Endothelial cell of umbilical vein (primary cell): ENCODE results near the gene MASP1. TPM values are rescaled to one million over a fixed set of nuclear protein-coding genes. Genes with fewer than 3 reads are reported as not detected.

ENCODE experiments used
- BruUV-seq: library from RNA; stranded (reverse); fragments of 400-500 nt; replicated peaks from 2 replicates; lab custom pipeline; 2021; lab: Mats Ljungman, UMichigan
- CTCF ChIA-PET: fragments of 300-600, 350-600 bp; sonication (Branson Sonifier 250); formaldehyde crosslinking; loops from one replicate; lab custom pipeline; 2021; ENCODE audit warnings: antibody characterized with exemption, inconsistent platforms; lab: Charles Lee
- POLR2A ChIA-PET: fragments of 300-600, 350-600 bp; sonication (Branson Sonifier 250); formaldehyde crosslinking; loops from one replicate; lab custom pipeline; 2021; ENCODE audit warnings: antibody characterized with exemption, inconsistent platforms; lab: Charles Lee
- DNase-seq: peaks from one replicate; pipeline ENCODE4 v3.0.0-alpha.2; 2011; ENCODE audit warnings: low read depth, low spot score
- FAIRE-seq: peaks from 2 replicates; lab custom pipeline; 2011; peaks lifted over from hg19 to GRCh38; lab: Jason Lieb, UNC
- H2AFZ ChIP-seq: 2 replicates; pipeline ENCODE4 v1.6.0; 2012; ENCODE audit warnings: low read depth, low read length, control low read depth, inconsistent platforms
- H3K27ac ChIP-seq: 2 replicates; pipeline ENCODE4 v1.5.1; 2011; ENCODE audit warnings: low read depth, mild to moderate bottlenecking, control low read depth, low read length, moderate library complexity; ENCODE audit not compliant: insufficient read depth
- H3K27me3 ChIP-seq, 2 experiments: 2 replicates each; pipeline versions ENCODE4 v1.6.0 to v1.6.1; 2011; ENCODE audit warnings: low read length in 2 of 2, mixed read lengths in 1 of 2; ENCODE audit not compliant: control insufficient read depth in 2 of 2, insufficient read depth in 2 of 2
- H3K36me3 ChIP-seq, 2 experiments: 2 replicates in 1 of 2; 3 replicates in 1 of 2; pipeline ENCODE4 v1.5.1; 2011; ENCODE audit warnings: low read length in 2 of 2, mild to moderate bottlenecking in 1 of 2, moderate library complexity in 1 of 2; ENCODE audit not compliant: control insufficient read depth in 2 of 2, insufficient read depth in 2 of 2; ENCODE audit errors: extremely low read depth in 1 of 2
- H3K4me1 ChIP-seq: 3 replicates; pipeline ENCODE4 v1.5.1; 2011; ENCODE audit warnings: mild to moderate bottlenecking, low read length; ENCODE audit not compliant: control insufficient read depth, insufficient read depth; ENCODE audit errors: extremely low read depth
- H3K4me2 ChIP-seq: 2 replicates; pipeline ENCODE4 v1.6.1; 2011; ENCODE audit warnings: low read length, control low read depth, mixed read lengths; ENCODE audit not compliant: insufficient read depth
- H3K4me3 ChIP-seq, 3 experiments: fragments of 200-600 bp in 1 of 3; sonication (generic), shearing (Covaris generic) in 1 of 3; replicated peaks in 1 of 3; 2 replicates each; pipeline ENCODE4 v1.5.1; 2011 to 2016; ENCODE audit warnings: control low read depth in 3 of 3, low read length in 3 of 3, mild to moderate bottlenecking in 2 of 3, inconsistent platforms in 1 of 3, low read depth in 1 of 3, moderate library complexity in 1 of 3; ENCODE audit not compliant: insufficient read depth in 1 of 3
- H3K79me2 ChIP-seq: 2 replicates; pipeline ENCODE4 v1.6.0; 2012; ENCODE audit warnings: low read length, inconsistent platforms; ENCODE audit not compliant: control insufficient read depth, insufficient read depth
- H3K9ac ChIP-seq: replicated peaks from 2 replicates; pipeline ENCODE3; 2011; ENCODE audit warnings: low read length, control low read depth; ENCODE audit not compliant: insufficient read depth; ENCODE audit errors: extremely low read depth
- H3K9me1 ChIP-seq: replicated peaks from 3 replicates; pipeline ENCODE4 v1.6.0; 2011; ENCODE audit warnings: mild to moderate bottlenecking, low read length; ENCODE audit not compliant: control insufficient read depth, insufficient read depth; ENCODE audit errors: extremely low read depth
- H3K9me3 ChIP-seq: replicated peaks from 2 replicates; pipeline ENCODE4 v1.5.1; 2012; ENCODE audit warnings: low read length, inconsistent platforms; ENCODE audit not compliant: control insufficient read depth, insufficient read depth
- H4K20me1 ChIP-seq: replicated peaks from 2 replicates; pipeline ENCODE3; 2011; ENCODE audit warnings: mild to moderate bottlenecking, low read length; ENCODE audit not compliant: control insufficient read depth, insufficient read depth; ENCODE audit errors: extremely low read depth
- CTCF ChIP-seq, 2 donors: IDR thresholded peaks; 1 replicate in 1 of 2; 2 replicates in 1 of 2; pipeline ENCODE4 v1.5.1; 2011; ENCODE audit warnings: low read length in 2 of 2, mild to moderate bottlenecking in 2 of 2, moderate library complexity in 2 of 2, control low read depth in 1 of 2, inconsistent platforms in 1 of 2, low read depth in 1 of 2; ENCODE audit not compliant: insufficient read depth in 1 of 2; ENCODE audit errors: extremely low read depth in 1 of 2
- EZH2 ChIP-seq: IDR thresholded peaks from 2 replicates; pipeline ENCODE4 v1.6.1; 2012; ENCODE audit warnings: borderline replicate concordance, low read depth, mild to moderate bottlenecking, moderate library complexity, low read length, inconsistent platforms; ENCODE audit not compliant: severe bottlenecking
- FOS ChIP-seq: IDR thresholded peaks from 2 replicates; pipeline ENCODE4 v1.6.1; 2011; ENCODE audit warnings: mild to moderate bottlenecking, low read length, moderate library complexity, borderline replicate concordance; ENCODE audit not compliant: insufficient read depth
- GATA2 ChIP-seq: IDR thresholded peaks from 2 replicates; pipeline ENCODE4 v1.7.0; 2011; ENCODE audit warnings: low read depth, mild to moderate bottlenecking, moderate library complexity, mixed read lengths, low read length; ENCODE audit not compliant: insufficient read length, insufficient read depth
- JUN ChIP-seq: IDR thresholded peaks from 2 replicates; pipeline ENCODE4 v1.6.1; 2011; ENCODE audit warnings: borderline replicate concordance, low read depth; ENCODE audit not compliant: insufficient read length, insufficient read depth
- MYC ChIP-seq: IDR thresholded peaks from one replicate; pipeline ENCODE4 v1.6.1; 2011; ENCODE audit warnings: mild to moderate bottlenecking, low read depth, low read length
- POLR2A ChIP-seq: IDR thresholded peaks from 2 replicates; pipeline ENCODE4 v1.6.1; 2012; ENCODE audit warnings: low read depth, mild to moderate bottlenecking, control low read depth, low read length
- POLR2AphosphoS5 ChIP-seq: IDR thresholded peaks from 2 replicates; pipeline ENCODE4 v1.6.1; 2012; ENCODE audit warnings: low read depth, mild to moderate bottlenecking, control low read depth, low read length, moderate library complexity; ENCODE audit not compliant: insufficient read depth
- dilution Hi-C: fragments of 300-500 bp; cut with MboI; formaldehyde crosslinking; loops from one replicate; pipeline ENCODE4 v1.15.0; 2019; ENCODE audit warnings: low sequenced_read_pairs; ENCODE audit not compliant: extremely low pct_ligation_motif_present
- intact Hi-C: fragments of 100-400 bp; cut with micrococcal nuclease; formaldehyde crosslinking; loops from one replicate; pipeline ENCODE4 v1.10.0; 2022
- polyA plus RNA-seq, 4 experiments: library from polyadenylated mRNA; depleted of rRNA in 3 of 4; stranded (reverse) in 3 of 4; unstranded in 1 of 4; fragments of >200 nt; gene quantifications; 2 replicates each; pipeline versions ENCODE4 v1.2.1 to v1.2.3, GENCODE V29; 2011 to 2012; ENCODE audit warnings: missing spikeins in 1 of 4
- total RNA-seq: library from RNA; stranded (reverse); gene quantifications from 2 replicates; pipeline ENCODE4 v1.2.3, GENCODE V29; 2021
- TF ChIP-seq, protein P1 (sequence below): IDR thresholded peaks from 2 replicates; pipeline ENCODE4 v1.6.1; 2011; ENCODE audit not compliant: insufficient read depth, insufficient read length

Gene MASP1
- total and polyA plus RNA-seq, 2 donors (not counting 3 experiments of a cell fraction or from before 2014, with no cell fraction given): 0.31 to 0.50 TPM

DNA sequence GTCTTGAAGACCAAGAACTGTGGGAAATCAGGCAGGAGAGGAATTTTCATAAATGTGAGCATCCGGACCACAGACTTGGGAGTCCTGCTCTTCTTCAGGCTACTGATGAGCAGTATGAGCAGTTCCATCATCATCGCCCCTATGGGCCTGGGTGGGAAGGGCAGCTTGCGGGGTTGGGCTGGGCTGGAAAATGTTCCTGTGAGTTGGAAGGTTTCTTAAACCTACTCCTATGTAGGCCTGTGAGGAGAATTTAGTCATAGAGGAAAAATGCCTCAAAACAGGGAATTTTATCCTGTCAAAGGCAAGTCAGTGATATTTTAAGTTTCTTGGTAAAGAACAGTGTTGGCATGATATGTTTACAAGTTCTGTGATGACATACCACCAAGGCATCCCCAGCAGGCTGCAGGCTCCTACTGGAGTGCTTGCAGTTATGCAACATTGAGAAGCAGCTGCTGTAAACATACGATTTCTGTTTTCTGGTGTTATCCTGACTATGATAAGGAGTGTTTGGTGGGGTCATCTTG, 10.3 kb downstream of the MASP1 start:
- Histone ChIP-seq H2AFZ (no peak overlapping the region), H3K4me1 (no peaks in the 10 kb centered on the region), H4K20me1 (no peaks in the 10 kb centered on the region), H3K27ac (no peak overlapping the region), H3K9me3 (no peaks in the 10 kb centered on the region), H3K9me1 (no peaks in the 10 kb centered on the region), H3K79me2 (no peaks in the 10 kb centered on the region), H3K9ac (no peak overlapping the region), H3K27me3 (no peaks in the 10 kb centered on the region), H3K4me3 (no peak overlapping the region), H3K4me2 (no peak overlapping the region), H3K36me3 (no peaks in the 10 kb centered on the region)
- no peak for DNase-seq
- dilution Hi-C loops (no loop called here), intact Hi-C loops (no loop called here)
- no TSS peak for BruUV-seq
- ChIA-PET POLR2A (no interaction called here), CTCF (no interaction called here)
- no peak for TF ChIP-seq EZH2
- TF ChIP-seq GATA2: no peak
- TF ChIP-seq POLR2A: no peak
- no peak for TF ChIP-seq POLR2AphosphoS5
- TF ChIP-seq, protein P1, sequence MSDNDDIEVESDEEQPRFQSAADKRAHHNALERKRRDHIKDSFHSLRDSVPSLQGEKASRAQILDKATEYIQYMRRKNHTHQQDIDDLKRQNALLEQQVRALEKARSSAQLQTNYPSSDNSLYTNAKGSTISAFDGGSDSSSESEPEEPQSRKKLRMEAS: no peak
- TF ChIP-seq FOS: no peak
- no peak for TF ChIP-seq MYC
- TF ChIP-seq CTCF (IDR thresholded peaks at IDR 0.05; ENCODE audit: extremely low read depth in 1 of 2, insufficient read depth in 1 of 2, low read depth in 1 of 2, low read length in 2 of 2): no peak
- TF ChIP-seq JUN: no peak
- FAIRE-seq: no peak
